SK-N-SH (cell line): ENCODE results near the gene CCDC18. TPM values are rescaled to one million over a fixed set of nuclear protein-coding genes. Genes with fewer than 3 reads are reported as not detected.

ENCODE experiments used
- CTCF ChIA-PET: fragments of 300-600, 350-600 bp; formaldehyde crosslinking; extraction: SDS; loops from one replicate; lab custom pipeline; 2021; lab: Yijun Ruan, JAX
- POLR2A ChIA-PET: fragments of 350-600 bp; sonication (Branson Sonifier 250); formaldehyde crosslinking; extraction: SDS; loops from one replicate; lab custom pipeline; 2020; ENCODE audit warnings: antibody characterized with exemption, inconsistent platforms; lab: Yijun Ruan, JAX
- DNase-seq: peaks from one replicate; pipeline ENCODE4 v3.0.0; 2012
- H2AFZ ChIP-seq: fragments of 200-600 bp; sonication (generic); 2 replicates; pipeline ENCODE4 v1.8.1; 2016; ENCODE audit warnings: antibody characterized with exemption, mild to moderate bottlenecking, low read depth
- H3F3A ChIP-seq: fragments of 200-600 bp; sonication (generic); replicated peaks from 2 replicates; pipeline ENCODE3; 2016; ENCODE audit warnings: antibody characterized with exemption, mild to moderate bottlenecking; ENCODE audit not compliant: insufficient read depth
- H3K27ac ChIP-seq, 2 experiments: fragments of 200-500 bp in 1 of 2; fragments of 200-600 bp in 1 of 2; sonication (Bioruptor generic) in 1 of 2; sonication (generic), shearing (Covaris generic) in 1 of 2; 2 replicates each; pipeline versions ENCODE4 v1.5.1 to v1.6.1; 2014 to 2016; ENCODE audit warnings: low read depth in 2 of 2, inconsistent platforms in 1 of 2, low read length in 1 of 2, mild to moderate bottlenecking in 1 of 2, mixed read lengths in 1 of 2
- H3K27me3 ChIP-seq: fragments of 200-600 bp; sonication (generic), shearing (Covaris generic); 2 replicates; pipeline ENCODE4 v1.6.1; 2016; ENCODE audit warnings: mixed run types; ENCODE audit not compliant: insufficient read depth
- H3K36me3 ChIP-seq, 2 experiments: fragments of 200-500 bp in 1 of 2; fragments of 200-600 bp in 1 of 2; sonication (Bioruptor generic) in 1 of 2; sonication (generic) in 1 of 2; replicated peaks in 1 of 2; 2 replicates each; pipeline versions ENCODE3 to v1.5.1; 2014 to 2016; ENCODE audit warnings: low read length in 1 of 2, mild to moderate bottlenecking in 1 of 2; ENCODE audit not compliant: insufficient read depth in 2 of 2, control insufficient read depth in 1 of 2
- H3K4me1 ChIP-seq, 2 experiments: fragments of 200-500 bp in 1 of 2; fragments of 200-600 bp in 1 of 2; sonication (Bioruptor generic) in 1 of 2; sonication (generic), shearing (Covaris generic) in 1 of 2; 2 replicates each; pipeline versions ENCODE4 v1.5.1 to v1.6.1; 2014 to 2016; ENCODE audit warnings: low read depth in 1 of 2, low read length in 1 of 2, mixed run types in 1 of 2; ENCODE audit not compliant: insufficient read depth in 2 of 2, control insufficient read depth in 1 of 2
- H3K4me2 ChIP-seq: fragments of 200-600 bp; sonication (generic), shearing (Covaris generic); 2 replicates; pipeline ENCODE4 v1.6.1; 2017; ENCODE audit warnings: mixed run types
- H3K4me3 ChIP-seq, 2 experiments: fragments of 200-500 bp in 1 of 2; fragments of 200-600 bp in 1 of 2; sonication (Bioruptor generic) in 1 of 2; sonication (generic), shearing (Covaris generic) in 1 of 2; 2 replicates each; pipeline versions ENCODE4 v1.5.1 to v1.8.1; 2014 to 2016; ENCODE audit warnings: low read depth in 2 of 2, inconsistent platforms in 1 of 2, low read length in 1 of 2, mild to moderate bottlenecking in 1 of 2, mixed read lengths in 1 of 2, moderate library complexity in 1 of 2
- H3K79me2 ChIP-seq: fragments of 200-600 bp; sonication (generic); 2 replicates; pipeline ENCODE4 v1.8.1; 2017; ENCODE audit warnings: mild to moderate bottlenecking; ENCODE audit not compliant: insufficient read depth
- H3K9ac ChIP-seq: fragments of 200-600 bp; sonication (generic); 2 replicates; pipeline ENCODE4 v1.6.1; 2017; ENCODE audit warnings: mixed run types
- H3K9me2 ChIP-seq: fragments of 200-600 bp; sonication (generic); 2 replicates; pipeline ENCODE4 v1.6.1; 2017; ENCODE audit warnings: mixed run types
- H3K9me3 ChIP-seq: fragments of 200-600 bp; sonication (generic); 2 replicates; pipeline ENCODE4 v1.6.1; 2017; ENCODE audit warnings: mixed run types, mild to moderate bottlenecking, moderate library complexity
- H4K20me1 ChIP-seq: fragments of 200-600 bp; sonication (generic); 2 replicates; pipeline ENCODE4 v1.6.1; 2017; ENCODE audit warnings: mild to moderate bottlenecking, mixed run types; ENCODE audit not compliant: insufficient read depth
- EP300 ChIP-seq, 2 experiments: IDR thresholded peaks; 2 replicates each; pipeline versions ENCODE4 v1.4.0 to v1.6.1; 2012; ENCODE audit warnings: borderline replicate concordance in 1 of 2, low read depth in 1 of 2, low read length in 1 of 2
- FOXM1 ChIP-seq: IDR thresholded peaks from 2 replicates; pipeline ENCODE4 v1.4.0; 2012; ENCODE audit warnings: low read depth, mild to moderate bottlenecking
- GABPA ChIP-seq: IDR thresholded peaks from 2 replicates; pipeline ENCODE4 v1.4.0; 2012; ENCODE audit warnings: low read depth, mild to moderate bottlenecking
- MEF2A ChIP-seq: IDR thresholded peaks from 2 replicates; pipeline ENCODE4 v1.4.0; 2012; ENCODE audit warnings: low read depth, borderline replicate concordance
- MXI1 ChIP-seq: IDR thresholded peaks from 2 replicates; pipeline ENCODE4 v1.6.1; 2012; ENCODE audit warnings: mild to moderate bottlenecking, low read depth, low read length, improper control_type of control experiment
- PBX3 ChIP-seq: IDR thresholded peaks from 2 replicates; pipeline ENCODE4; 2012
- RCOR1 ChIP-seq: fragments of 150-350 bp; IDR thresholded peaks from 2 replicates; pipeline ENCODE4 v1.6.1; 2017; ENCODE audit warnings: antibody characterized with exemption, low read length
- SIN3A ChIP-seq: IDR thresholded peaks from 2 replicates; pipeline ENCODE4 v1.6.1; 2012; ENCODE audit warnings: low read depth, mild to moderate bottlenecking, low read length, moderate library complexity, borderline replicate concordance
- TAF1 ChIP-seq: IDR thresholded peaks from 2 replicates; pipeline ENCODE4 v1.6.1; 2012; ENCODE audit warnings: low read depth, mild to moderate bottlenecking, low read length, moderate library complexity, borderline replicate concordance
- TCF12 ChIP-seq: IDR thresholded peaks from 2 replicates; pipeline ENCODE4 v1.4.0; 2012
- USF1 ChIP-seq: IDR thresholded peaks from 2 replicates; pipeline ENCODE4 v1.4.0; 2012; ENCODE audit warnings: low read depth, borderline replicate concordance
- WGBS: methylation state at CpG from one replicate; pipeline ENCODE4 v1.1.6; 2017; ENCODE audit warnings: low lambda C conversion rate; 5-methylcytosine and 5-hydroxymethylcytosine counted together
- polyA plus RNA-seq, 3 experiments: library from polyadenylated mRNA; depleted of rRNA; stranded (reverse); fragments of >200 nt; gene quantifications; 2 replicates each; pipeline ENCODE4 v1.2.3, GENCODE V29; 2012
- TF ChIP-seq, protein P1 (sequence below): IDR thresholded peaks from 2 replicates; pipeline ENCODE4 v1.4.0; 2012; ENCODE audit warnings: low read depth, borderline replicate concordance

CCDC18 gene
- polyA plus RNA-seq, 1 of the 3 experiments (the other 2 are of a cell fraction): 4.0 TPM

DNA sequence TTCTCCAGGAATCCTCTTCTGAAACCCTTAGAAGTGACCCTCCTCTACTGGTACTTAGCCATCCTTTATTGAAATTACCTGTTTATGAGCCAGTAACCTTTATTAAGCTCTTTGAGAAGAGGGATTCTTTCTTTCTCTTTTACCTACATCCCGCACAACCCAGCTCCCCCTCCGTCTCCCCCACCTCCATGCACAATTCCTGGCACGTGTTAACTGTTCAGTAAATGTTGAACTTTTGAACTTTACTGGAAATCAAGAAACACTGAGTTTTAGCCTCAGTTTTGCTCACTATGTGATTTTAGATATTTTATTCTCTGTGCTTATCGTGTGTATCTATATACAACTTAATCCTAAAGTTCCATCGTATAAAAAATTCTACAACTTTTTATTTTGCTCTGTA is 2.1 kb upstream of the CCDC18 start:
- H3K9me3 ChIP-seq: no peaks in the 10 kb centered on the region
- peak; percentile 22 for DNase-seq
- peak overlapping the region; percentile 56 to 98 for H3K27ac ChIP-seq
- H4K20me1 ChIP-seq: peaks cover 40% of the 10 kb centered on the region
- peak overlapping the region; percentile 86 to 96 for H3K4me3 ChIP-seq
- peak overlapping the region; percentile 93 for H3K4me2 ChIP-seq
- H3F3A ChIP-seq: peaks cover 16% of the 10 kb centered on the region
- no peaks in the 10 kb centered on the region for H3K9me2 ChIP-seq
- H3K27me3 ChIP-seq: no peaks in the 10 kb centered on the region
- TF ChIP-seq USF1 (no peak), TAF1 (no peak), TCF12 (0 out of 2 replicates have a peak, but pooled peaks have one; percentile 0), RCOR1 (no peak), GABPA (no peak), MEF2A (no peak), PBX3 (no peak), FOXM1 (no peak), MXI1 (peak; percentile 39; the same call in 1 of the 2 replicates), EP300 (IDR thresholded peaks at IDR 0.05; ENCODE audit: borderline replicate concordance in 1 of 2, low read depth in 1 of 2, low read length in 1 of 2) (no peak), SIN3A (no peak)
- TF ChIP-seq, protein P1, sequence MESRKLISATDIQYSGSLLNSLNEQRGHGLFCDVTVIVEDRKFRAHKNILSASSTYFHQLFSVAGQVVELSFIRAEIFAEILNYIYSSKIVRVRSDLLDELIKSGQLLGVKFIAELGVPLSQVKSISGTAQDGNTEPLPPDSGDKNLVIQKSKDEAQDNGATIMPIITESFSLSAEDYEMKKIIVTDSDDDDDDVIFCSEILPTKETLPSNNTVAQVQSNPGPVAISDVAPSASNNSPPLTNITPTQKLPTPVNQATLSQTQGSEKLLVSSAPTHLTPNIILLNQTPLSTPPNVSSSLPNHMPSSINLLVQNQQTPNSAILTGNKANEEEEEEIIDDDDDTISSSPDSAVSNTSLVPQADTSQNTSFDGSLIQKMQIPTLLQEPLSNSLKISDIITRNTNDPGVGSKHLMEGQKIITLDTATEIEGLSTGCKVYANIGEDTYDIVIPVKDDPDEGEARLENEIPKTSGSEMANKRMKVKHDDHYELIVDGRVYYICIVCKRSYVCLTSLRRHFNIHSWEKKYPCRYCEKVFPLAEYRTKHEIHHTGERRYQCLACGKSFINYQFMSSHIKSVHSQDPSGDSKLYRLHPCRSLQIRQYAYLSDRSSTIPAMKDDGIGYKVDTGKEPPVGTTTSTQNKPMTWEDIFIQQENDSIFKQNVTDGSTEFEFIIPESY: no peak
- H3K79me2 ChIP-seq: peaks cover 87% of the 10 kb centered on the region
- 16% methylated on average over 5 of the region's 5 CpGs for WGBS
- ChIA-PET CTCF (interaction anchor here (1.5 kb wide), 1 partner anchor 68 kb away, joined by 3 read pairs; no protein-coding TSS in a partner anchor), POLR2A (no interaction called here)
- H3K9ac ChIP-seq: peak overlapping the region; percentile 95
- H3K36me3 ChIP-seq: peaks cover 3 to 22% of the 10 kb centered on the region in 2 experiments
- H2AFZ ChIP-seq: no peak overlapping the region
- peaks cover 3% of the 10 kb centered on the region in 2 experiments; a peak in 2 of 4 replicates for H3K4me1 ChIP-seq
